Measurements from ENCODE around the gene RRAS2.

Gene RRAS2

DNA sequence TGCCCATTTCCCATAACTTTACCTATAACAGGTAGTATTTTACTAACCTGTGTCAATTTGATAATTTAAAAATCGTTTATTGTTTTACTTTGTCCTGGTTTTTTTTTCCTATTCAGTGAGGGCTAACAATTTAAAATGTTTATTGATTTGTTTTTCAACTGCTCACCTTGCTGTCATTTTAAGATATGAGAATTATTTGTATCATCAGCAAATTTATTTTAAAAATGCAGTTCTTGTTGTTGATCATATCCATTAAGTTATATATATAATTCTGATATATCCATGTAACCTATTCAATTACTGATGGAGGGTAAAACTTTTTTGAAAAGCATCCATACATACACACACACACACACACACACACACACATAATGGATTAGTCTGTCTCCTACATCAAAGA, 24.8 kb downstream of the RRAS2 start:
- TF ChIP-seq TAF1 (IDR thresholded peaks at IDR 0.05; ENCODE audit: borderline replicate concordance, insufficient read depth, low read length) (no peak), FOXP2 (optimal IDR thresholded peaks at IDR 0.05; ENCODE audit: borderline replicate concordance, extremely low read depth, extremely low read length, insufficient read depth) (no peak)
- TF ChIP-seq, protein P1, sequence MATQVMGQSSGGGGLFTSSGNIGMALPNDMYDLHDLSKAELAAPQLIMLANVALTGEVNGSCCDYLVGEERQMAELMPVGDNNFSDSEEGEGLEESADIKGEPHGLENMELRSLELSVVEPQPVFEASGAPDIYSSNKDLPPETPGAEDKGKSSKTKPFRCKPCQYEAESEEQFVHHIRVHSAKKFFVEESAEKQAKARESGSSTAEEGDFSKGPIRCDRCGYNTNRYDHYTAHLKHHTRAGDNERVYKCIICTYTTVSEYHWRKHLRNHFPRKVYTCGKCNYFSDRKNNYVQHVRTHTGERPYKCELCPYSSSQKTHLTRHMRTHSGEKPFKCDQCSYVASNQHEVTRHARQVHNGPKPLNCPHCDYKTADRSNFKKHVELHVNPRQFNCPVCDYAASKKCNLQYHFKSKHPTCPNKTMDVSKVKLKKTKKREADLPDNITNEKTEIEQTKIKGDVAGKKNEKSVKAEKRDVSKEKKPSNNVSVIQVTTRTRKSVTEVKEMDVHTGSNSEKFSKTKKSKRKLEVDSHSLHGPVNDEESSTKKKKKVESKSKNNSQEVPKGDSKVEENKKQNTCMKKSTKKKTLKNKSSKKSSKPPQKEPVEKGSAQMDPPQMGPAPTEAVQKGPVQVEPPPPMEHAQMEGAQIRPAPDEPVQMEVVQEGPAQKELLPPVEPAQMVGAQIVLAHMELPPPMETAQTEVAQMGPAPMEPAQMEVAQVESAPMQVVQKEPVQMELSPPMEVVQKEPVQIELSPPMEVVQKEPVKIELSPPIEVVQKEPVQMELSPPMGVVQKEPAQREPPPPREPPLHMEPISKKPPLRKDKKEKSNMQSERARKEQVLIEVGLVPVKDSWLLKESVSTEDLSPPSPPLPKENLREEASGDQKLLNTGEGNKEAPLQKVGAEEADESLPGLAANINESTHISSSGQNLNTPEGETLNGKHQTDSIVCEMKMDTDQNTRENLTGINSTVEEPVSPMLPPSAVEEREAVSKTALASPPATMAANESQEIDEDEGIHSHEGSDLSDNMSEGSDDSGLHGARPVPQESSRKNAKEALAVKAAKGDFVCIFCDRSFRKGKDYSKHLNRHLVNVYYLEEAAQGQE (IDR thresholded peaks at IDR 0.05; ENCODE audit: insufficient read depth in 1 of 2, low read depth in 2 of 2, low read length in 2 of 2) = no peak

DNA sequence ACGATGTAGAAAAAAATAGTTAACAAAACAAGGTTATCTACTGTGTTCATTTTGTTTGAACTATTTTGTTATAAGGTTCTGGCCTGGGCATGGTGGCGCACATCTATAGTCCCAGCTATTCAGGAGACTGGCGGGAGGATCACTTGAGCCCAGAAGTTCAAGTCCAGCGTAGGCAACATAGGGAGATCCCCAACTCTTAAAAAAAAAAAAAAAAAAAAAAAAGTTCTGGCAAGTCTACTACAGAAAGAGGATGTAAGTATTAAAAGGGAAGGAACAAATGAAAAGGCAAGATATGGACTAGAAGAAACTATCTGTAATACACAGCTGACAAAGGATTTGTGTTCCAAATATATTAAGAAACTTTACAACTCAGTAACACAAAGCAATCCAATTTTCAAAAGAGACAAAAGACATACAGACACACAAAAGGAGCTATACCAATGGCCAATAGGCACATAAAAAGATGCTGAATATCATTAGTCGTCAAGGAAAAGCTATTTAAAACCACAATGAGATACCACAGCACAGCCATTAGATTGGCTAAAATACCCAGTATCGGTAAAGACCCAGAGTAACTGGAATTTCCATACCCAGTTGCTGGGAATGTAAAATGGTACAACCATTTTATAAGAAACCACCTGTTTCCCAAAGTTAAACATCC, 27.4 kb downstream of the RRAS2 start:
- TF ChIP-seq FOXP2 (optimal IDR thresholded peaks at IDR 0.05; ENCODE audit: borderline replicate concordance, extremely low read depth, extremely low read length, insufficient read depth) (no peak), SIN3A (IDR thresholded peaks at IDR 0.05; ENCODE audit: borderline replicate concordance, insufficient read depth, low read length) (no peak), POLR2AphosphoS5 (IDR thresholded peaks at IDR 0.05; ENCODE audit: low read depth, low read length) (no peak), TAF1 (IDR thresholded peaks at IDR 0.05; ENCODE audit: borderline replicate concordance, insufficient read depth, low read length) (no peak)
- TF ChIP-seq, protein P1 (IDR thresholded peaks at IDR 0.05; ENCODE audit: insufficient read depth in 1 of 2, low read depth in 2 of 2, low read length in 2 of 2) = no peak

DNA sequence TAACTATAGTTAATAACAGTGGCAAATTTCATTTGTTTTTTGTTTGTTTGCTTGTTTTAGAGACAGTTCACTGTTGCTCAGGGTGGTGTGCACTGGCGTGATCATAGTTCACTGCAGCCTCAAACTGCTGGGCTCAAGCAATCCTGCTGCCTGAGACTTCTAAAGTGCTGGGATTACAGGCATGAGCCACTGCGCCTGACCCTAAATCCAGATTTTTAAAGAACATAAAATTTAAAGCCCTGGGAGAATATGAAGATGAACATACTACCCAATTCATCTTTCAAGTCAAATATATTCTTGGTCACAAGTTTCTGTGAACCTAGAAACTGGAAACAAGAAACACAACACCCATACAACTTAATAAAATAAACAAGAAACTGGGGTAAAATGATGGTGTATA, 28.1 kb downstream of the RRAS2 start:
- TF ChIP-seq SIN3A (IDR thresholded peaks at IDR 0.05; ENCODE audit: borderline replicate concordance, insufficient read depth, low read length) = no peak
- no peak for TF ChIP-seq TAF1 (IDR thresholded peaks at IDR 0.05; ENCODE audit: borderline replicate concordance, insufficient read depth, low read length)

DNA sequence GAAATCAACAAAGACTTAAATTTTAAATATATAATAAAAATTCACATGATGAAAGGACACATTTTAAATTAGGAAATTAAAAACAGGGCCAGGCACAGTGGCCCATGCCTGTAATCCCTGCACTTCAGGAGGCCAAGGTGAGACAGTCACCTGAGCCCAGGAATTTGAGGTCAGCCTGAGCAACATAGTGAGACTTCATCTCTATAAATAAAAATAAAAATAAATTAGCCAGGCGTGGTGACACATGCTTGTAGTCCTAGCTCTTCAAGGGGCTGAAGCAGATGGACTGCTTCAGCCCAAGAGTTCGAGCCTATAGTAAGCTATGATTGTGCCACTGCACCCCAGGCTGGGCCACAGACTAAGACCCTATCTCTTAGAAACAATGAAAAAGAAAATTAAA, 29.3 kb downstream of the RRAS2 start:
- TF ChIP-seq FOXP2 (optimal IDR thresholded peaks at IDR 0.05; ENCODE audit: borderline replicate concordance, extremely low read depth, extremely low read length, insufficient read depth) (no peak), TAF1 (IDR thresholded peaks at IDR 0.05; ENCODE audit: borderline replicate concordance, insufficient read depth, low read length) (no peak), POLR2AphosphoS5 (IDR thresholded peaks at IDR 0.05; ENCODE audit: low read depth, low read length) (no peak), SIN3A (IDR thresholded peaks at IDR 0.05; ENCODE audit: borderline replicate concordance, insufficient read depth, low read length) (no peak)
- TF ChIP-seq, protein P1 (IDR thresholded peaks at IDR 0.05; ENCODE audit: insufficient read depth in 1 of 2, low read depth in 2 of 2, low read length in 2 of 2) = no peak

DNA sequence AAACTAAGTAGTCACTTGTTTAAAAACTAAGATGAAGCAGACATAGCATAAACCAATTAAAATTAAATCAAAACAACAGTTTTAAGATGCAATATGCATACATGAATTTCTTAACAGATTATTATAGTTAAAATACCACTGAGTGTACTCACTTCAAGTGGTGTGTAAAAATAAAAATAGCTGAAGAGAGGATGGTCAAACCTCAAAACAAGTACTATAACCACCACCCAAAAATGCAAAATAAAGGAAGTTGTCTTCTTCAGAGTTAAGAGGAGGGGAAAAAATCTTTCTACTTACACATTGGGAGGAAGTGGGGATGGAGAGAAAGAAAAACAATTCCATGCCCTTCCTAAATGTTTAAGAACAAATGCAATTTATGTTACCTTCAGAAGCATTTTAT, 31.9 kb downstream of the RRAS2 start:
- TF ChIP-seq FOXP2 (optimal IDR thresholded peaks at IDR 0.05; ENCODE audit: borderline replicate concordance, extremely low read depth, extremely low read length, insufficient read depth) = no peak
- no peak for TF ChIP-seq POLR2AphosphoS5 (IDR thresholded peaks at IDR 0.05; ENCODE audit: low read depth, low read length)
- TF ChIP-seq TAF1 (IDR thresholded peaks at IDR 0.05; ENCODE audit: borderline replicate concordance, insufficient read depth, low read length) = no peak
- TF ChIP-seq SIN3A (IDR thresholded peaks at IDR 0.05; ENCODE audit: borderline replicate concordance, insufficient read depth, low read length) = no peak
- TF ChIP-seq, protein P1 (IDR thresholded peaks at IDR 0.05; ENCODE audit: insufficient read depth in 1 of 2, low read depth in 2 of 2, low read length in 2 of 2) = no peak
